HL-60/S4 (cell line): ENCODE measurements around the gene ANK3.

Experiments used
- in situ Hi-C: fragments of 300-500 bp; cut with MboI; formaldehyde crosslinking; loops from 2 replicates; pipeline ENCODE4 v1.14.3; 2022; ENCODE audit warnings: low sequenced_read_pairs

The ANK3 gene

DNA sequence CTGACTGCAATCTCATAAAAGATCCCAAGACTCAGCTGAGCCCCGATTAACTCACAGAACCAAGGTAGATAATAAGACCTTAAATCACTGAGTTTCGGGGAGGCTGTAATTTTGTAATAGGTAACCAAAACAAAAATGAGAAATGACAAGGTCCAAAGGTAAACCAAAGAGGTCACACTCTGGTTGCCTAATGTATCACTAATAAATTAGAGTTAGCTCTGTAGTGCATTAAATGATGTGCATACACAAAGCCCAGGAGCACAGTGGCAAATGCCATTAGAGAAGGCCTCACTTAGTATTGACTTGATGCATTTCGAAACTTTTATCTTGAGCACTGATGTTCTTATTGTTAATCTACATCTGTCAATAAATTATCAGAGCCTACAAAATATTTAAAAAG is 245.6 kb downstream of the ANK3 start:
- in situ Hi-C loops = no loop called here

DNA sequence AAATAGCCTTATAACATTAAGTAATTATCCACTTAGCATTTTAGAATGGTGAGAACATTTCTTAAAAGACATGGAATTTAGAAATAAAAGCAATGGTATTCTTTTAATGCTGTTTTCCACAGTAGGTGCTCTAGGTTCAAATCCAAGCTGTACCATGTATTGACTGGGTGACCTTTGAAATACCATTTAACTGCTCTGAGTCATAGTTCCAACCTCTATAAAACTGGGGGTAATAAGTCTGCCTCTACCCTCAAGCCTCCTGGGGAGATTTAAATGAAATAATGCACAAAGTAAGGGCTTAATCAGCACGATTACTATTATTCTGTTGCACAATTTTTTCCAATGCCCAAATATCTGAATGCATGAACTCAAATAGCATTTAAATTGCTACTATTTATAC is 246.9 kb downstream of the ANK3 start:
- in situ Hi-C loops = no loop called here

- in situ Hi-C loops = no loop called here
Measured at GRCh38 chr10:60141896-60142559, 247.6 kb downstream of the ANK3 start.

- in situ Hi-C loops = no loop called here
Measured at GRCh38 chr10:60140651-60141632, 248.7 kb downstream of the ANK3 start.

DNA sequence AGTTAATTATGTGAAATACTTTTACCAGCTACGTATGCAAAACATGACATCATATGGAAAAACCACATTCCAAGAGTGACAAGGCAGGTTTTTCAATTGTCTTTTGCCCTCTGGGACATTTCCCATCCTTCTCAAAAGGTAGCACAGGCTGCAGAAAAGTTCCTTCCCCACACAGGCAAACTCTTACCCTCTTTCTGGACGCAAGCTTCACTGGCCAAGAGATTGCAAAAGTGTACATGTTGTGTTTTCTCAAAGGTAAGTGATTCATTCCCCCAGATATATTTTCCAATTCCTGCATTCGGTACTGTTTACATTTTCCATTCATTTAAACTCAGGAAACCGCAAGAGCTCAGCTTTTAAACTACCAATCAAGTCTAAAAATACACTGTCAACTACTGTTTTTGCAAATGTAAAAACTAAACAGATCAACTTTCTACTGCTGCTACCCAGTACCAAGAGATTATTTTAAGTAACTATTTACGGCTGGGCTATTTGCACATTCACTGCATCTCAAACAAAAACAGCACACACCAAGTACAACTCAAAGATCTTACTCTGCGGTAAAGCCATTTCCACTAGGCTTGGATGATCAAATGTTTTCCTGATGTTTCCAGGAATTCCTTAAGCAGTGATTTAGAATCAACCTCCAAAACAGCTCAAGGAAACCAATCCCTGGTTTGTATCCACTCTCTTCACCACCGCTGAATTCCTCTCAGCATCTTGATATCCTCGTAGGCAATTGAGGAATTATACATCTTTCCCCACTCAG is 249.7 kb downstream of the ANK3 start:
- in situ Hi-C loops = no loop called here

- in situ Hi-C loops = no loop called here
Measured at GRCh38 chr10:60139290-60139689, 250.4 kb downstream of the ANK3 start.

- in situ Hi-C loops = no loop called here
Measured at GRCh38 chr10:60138842-60139241, 250.8 kb downstream of the ANK3 start.

DNA sequence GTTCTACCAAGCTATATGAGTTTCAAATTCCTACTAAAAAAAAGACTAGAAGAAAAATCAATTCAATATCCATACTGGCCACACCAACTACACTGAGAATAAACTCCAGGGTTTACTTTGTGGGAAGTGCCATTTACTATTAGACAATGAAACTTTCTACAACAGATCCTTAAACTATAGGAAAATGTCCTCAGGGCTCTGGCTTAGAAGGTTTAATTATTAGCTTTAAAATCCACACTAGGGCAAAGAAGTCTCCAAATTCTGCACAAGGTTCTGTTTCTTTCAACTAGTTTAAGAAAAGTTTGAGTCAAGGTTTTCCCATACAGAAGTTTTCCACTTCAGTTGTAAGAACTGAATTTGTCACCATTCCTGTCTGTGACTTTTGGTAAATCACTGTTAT is 251.6 kb downstream of the ANK3 start:
- in situ Hi-C loops = no loop called here

GRCh38 chr10:60137292-60137992 is 252.2 kb downstream of the ANK3 start:
- in situ Hi-C loops = no loop called here

- in situ Hi-C loops = no loop called here
Measured at GRCh38 chr10:60135020-60135419, 254.7 kb downstream of the ANK3 start.

DNA sequence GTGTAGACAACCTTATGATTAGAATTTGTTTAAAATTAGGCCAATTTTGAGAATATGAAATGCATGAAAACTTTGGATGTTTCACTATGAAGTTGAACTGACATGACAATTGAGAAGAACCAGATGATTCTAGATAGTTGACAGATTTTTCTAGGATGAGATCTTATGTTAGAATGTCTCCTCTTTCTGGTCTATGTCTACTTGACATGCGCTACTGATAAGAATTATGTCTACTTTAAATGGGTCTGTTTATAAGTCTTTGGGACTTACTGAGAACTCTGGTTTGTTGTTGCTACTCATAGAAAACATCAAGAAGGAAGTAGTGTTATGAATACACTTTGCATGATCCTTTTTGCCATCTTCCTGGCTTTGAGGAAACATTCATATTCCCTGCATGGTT is 255.1 kb downstream of the ANK3 start:
- in situ Hi-C loops = no loop called here

DNA sequence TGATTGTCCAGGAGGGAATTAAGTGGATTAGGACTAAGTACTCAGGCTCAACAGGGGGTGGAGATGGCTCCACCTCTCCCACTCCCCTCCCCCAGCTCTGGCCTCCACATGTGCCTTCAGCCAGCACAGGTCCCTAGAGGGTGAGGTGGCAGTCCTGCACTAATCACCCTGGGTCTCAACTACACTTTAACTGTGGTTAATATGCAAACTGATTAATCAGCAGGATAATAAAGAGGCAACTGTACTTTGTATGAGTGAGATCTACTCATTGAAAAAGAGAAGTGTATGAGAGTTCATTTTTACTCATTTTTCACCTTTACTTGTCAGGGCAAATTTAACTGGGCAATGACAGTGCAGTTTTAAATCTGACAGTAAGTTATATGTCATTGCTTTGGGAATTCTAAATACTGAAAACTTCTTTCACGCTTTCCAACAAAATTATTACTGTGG is 259.5 kb downstream of the ANK3 start:
- in situ Hi-C loops = no loop called here

DNA sequence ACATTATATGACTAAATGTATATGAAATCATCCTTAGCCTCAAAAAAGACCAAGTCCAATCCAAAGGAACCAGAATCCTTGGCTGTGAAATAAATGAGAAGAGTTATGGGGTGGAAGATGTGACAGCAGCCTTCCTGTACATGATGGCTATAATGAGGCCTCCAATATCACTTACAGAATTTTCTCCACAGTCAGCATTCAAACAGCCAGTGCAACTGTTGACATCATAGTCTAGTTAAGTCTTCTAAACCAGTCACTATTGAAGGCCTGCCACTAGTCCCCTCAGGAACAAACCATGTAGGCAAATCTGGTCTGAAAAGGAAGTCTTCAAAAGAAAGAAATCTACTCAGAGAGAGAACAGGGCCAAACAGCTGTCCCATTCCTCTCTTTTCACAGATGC is 263.8 kb downstream of the ANK3 start:
- in situ Hi-C loops = no loop called here

- in situ Hi-C loops = no loop called here
Measured at GRCh38 chr10:60124536-60124935, 265.1 kb downstream of the ANK3 start.

GRCh38 chr10:60123668-60124067 is 266.0 kb downstream of the ANK3 start:
- in situ Hi-C loops = no loop called here

- in situ Hi-C loops = no loop called here
Measured at GRCh38 chr10:60123172-60123571, 266.5 kb downstream of the ANK3 start.

DNA sequence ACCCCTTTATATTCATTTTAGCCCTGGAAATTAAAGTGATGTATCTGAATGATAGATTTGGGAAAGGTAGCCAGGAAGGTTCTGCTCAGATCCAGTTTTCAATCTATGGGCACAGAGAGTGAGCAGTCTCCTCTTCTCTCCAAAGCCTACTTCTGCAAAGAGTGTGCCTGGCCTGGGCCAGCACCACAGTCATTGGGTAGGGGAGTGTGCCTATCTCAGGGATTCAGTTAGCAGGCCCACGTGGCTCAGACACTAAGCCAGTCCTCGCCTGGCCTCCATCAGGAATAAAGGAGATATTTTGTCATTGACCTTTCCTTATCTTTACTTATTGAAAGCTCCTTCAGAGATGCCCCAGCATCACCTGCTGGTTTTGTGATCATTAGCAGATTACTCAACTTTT is 267.5 kb downstream of the ANK3 start:
- in situ Hi-C loops = no loop called here

DNA sequence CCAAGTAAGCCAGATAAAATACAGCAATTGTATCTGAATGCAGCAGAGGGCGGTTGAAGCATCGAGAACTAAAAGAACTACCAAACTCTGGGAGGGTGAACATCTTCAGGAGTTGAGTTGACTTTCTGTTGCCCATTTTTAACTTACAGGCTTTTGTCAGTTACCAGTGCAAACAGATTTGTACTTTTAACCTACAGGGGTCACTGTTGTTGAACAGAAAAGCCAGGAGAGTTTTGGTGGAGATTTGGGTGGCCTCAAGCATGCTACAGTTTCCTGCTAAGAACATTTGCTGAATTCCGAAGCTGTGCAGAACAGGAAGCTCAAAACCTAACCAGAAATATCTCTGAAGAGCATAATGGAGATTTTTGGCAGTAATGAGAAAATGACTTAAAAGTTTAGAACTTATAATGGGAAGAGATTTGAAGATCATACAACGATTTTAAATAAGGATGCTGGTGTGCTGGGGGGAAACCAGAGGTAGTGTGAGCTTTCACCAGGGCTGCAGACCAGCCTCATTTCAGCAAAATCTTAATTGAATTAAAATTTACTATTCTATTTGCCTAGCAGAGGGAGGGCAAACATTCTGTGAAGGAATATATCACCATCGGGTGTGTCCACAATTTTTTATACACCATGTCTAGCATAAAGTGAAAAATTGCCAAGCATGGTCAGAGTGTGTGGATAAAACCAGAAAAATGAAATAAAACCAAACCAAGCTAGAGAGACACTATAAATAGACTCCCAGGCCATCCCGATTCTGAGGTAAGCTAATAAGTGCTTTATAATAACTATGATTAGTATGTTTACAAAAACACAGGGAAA is 274.7 kb downstream of the ANK3 start:
- in situ Hi-C loops = no loop called here

- in situ Hi-C loops = no loop called here
Measured at GRCh38 chr10:60110739-60111138, 278.9 kb downstream of the ANK3 start.
